GM19372 (cell line): Measurements from ENCODE around the gene JAM3.
"Not testable (repeated sequence)": the region's sequence is repeated elsewhere in the genome, so short reads cannot be mapped to it uniquely, and the experiment has no call there.

Experiments
- ATAC-seq: cut with Tn5 transposase; IDR thresholded peaks from one replicate; pipeline ENCODE4 v1.9.1; 2021; ENCODE audit warnings: mild to moderate bottlenecking, low read depth, moderate library complexity; ENCODE audit not compliant: unreplicated experiment

Gene JAM3

DNA sequence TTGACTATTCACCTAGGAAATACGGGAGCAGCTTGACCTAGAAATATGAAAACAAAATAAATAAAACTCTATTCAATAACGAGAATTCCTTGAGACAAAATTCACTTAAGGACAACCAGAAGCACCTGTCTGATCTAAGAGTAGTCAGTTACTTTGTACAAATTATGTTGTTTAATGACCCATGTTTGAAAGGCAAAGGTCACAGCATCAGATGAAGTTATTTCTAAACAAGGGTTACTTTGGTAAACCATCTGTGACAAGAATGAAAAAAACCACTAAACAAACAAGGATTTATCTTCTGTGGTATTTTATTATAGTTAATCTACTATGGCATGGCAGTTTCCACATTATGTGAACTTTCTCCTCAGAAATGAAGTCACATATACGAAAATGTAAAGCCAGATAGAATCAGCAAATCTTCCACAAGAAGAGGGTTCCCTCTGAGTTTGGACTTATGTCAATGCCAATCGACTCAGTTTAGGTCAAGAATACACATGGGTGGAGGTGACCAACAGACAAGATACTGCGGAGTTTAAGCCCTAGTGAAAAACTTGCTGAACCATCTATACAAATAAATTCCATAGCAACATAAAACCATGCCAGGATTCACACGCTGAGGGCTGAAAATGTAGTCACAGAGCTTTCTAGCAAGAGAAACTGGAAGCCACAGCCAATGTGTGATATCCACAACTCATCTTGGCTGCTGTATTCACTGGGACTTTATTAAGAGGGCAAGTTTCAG, 101.5 kb downstream of the JAM3 start:
- ATAC-seq, result no peak

GRCh38 chr11:134170919-134171281, 102.0 kb downstream of the JAM3 start:
- ATAC-seq, result no peak

GRCh38 chr11:134171951-134172350, 103.1 kb downstream of the JAM3 start:
- no peak for ATAC-seq

DNA sequence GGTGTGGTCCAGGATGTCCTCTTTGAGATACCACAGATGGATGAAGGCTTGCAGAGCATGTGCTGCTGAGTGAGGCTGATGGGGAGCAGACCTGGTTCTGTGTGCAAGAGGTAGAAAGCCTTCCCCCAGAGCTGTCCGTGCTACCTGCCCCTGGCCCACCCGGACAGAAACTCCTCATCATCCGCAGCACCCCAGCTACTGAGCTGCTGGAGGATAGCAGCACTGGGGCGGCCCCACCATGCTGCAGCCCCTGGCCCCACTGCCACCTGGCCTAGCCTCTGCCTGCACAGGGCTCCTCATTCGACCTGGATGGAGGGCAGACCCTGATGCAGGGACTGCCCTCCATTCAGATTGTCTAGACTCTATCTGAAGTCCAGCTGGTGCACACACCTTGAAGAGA, 104.4 kb downstream of the JAM3 start:
- ATAC-seq, result no peak

DNA sequence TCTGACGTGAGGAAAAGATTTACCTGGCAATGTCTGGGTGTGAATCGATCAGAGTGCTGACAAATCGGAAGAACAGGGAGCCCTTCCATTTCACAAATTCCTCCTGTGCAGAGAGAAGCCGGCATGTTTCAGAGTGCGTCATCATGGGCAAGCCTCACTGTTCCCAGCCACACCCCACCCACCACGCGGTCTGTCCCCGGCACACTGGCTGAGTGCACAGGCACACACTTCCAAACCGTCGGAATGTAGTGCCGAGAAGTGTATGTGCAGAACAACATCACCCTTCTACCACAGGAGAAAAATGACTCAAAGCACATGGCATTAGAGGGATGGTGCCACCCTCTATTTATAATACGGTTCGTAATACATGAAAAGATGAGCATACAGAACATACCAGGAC, 107.4 kb downstream of the JAM3 start:
- ATAC-seq, result no peak

GRCh38 chr11:134178032-134178674, 109.3 kb downstream of the JAM3 start:
- ATAC-seq, result no peak

- no peak for ATAC-seq
These were observed 112.8 kb downstream of the JAM3 start for GRCh38 chr11:134181707-134182106.

DNA sequence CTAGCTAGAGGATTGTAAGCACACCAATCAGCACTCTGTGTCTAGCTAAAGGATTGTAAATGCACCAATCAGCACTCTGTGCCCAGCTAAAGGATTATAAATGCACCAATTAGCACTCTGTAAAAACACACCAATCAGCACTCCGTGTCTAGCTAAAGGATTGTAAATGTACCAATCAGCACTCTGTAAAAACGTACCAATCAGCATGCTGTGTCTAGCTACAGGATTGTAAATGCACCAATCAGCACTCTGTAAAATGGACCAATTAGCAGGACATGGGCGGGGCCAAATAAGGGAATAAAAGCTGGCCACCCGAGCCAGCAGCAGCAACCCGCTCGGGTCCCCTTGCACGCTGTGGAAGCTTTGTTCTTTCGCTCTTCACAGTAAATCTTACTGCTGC, 119.2 kb downstream of the JAM3 start:
- ATAC-seq, result not testable (repeated sequence)

GRCh38 chr11:134196756-134197155, 127.9 kb downstream of the JAM3 start:
- no peak for ATAC-seq

DNA sequence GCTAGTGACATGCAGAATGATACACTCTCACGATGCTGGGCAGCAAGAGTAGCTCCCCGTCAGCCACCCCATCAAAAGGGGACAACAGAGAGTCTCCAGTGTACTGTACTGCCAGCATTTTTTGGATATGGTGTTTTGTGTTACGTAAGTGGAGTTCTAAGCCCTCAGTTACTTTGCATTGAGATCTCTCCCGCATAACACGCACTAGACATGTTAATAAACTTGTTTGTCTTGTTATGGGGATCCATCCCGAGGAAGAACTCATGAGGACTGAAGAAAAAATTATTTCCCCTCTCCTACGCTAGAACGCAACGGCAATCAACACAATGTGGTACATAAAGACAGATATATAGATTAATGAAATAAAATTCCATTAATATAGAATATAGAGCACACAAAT, 130.7 kb downstream of the JAM3 start:
- ATAC-seq, result no peak

DNA sequence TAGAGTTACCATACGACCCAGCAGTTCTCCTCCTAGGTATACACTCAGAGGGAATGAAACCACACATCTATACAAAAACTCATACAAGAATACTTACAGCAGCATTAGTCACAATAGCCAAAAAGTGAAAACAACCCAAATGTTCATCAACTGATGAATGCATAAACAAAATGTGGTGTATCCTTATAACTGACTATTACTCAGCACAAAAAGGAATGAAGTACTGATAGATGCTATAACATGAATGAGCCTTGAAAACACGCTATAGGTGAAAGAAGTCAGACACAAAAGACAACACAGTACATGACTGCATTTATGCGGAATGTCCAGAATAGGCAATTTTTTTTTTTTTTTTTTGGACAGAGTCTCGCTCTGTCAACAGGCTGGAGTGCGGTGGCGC, 131.8 kb downstream of the JAM3 start:
- ATAC-seq, result no peak
